NCI-H146 treated with DMSO at 0.1 percent for 48 hours (cell line): Measurements from ENCODE around the gene IRAK3.
"Not testable (repeated sequence)": the region's sequence is repeated elsewhere in the genome, so short reads cannot be mapped to it uniquely, and the experiment has no call there.

Experiments
- DNase-seq: peaks from one replicate; lab custom pipeline; 2025; ENCODE audit not compliant: unreplicated experiment; lab: John Stamatoyannopoulos, UW

The IRAK3 gene

DNA sequence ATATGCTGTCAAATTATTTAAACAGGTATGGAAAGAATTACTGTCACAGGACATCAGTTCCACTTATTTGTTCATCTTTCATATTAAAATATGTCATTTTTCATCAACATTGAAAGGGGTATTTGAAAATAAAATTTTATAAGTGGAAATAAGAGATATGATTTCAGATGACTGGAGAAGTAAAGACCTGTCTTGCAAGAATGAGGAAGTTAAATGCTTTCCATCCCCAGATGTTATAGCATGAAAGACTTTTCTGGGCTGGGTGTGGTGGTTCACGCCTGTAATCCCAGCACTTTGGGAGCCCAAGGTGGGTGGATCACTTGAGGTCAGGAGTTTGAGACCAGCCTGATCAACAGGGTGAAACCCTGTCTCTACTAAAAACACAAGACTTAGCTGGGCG, 22.6 kb downstream of the IRAK3 start:
- not testable (repeated sequence) for DNase-seq

- DNase-seq, result not testable (repeated sequence)
Observed at GRCh38 chr12:66213011-66213410, 24.0 kb downstream of the IRAK3 start.

DNA sequence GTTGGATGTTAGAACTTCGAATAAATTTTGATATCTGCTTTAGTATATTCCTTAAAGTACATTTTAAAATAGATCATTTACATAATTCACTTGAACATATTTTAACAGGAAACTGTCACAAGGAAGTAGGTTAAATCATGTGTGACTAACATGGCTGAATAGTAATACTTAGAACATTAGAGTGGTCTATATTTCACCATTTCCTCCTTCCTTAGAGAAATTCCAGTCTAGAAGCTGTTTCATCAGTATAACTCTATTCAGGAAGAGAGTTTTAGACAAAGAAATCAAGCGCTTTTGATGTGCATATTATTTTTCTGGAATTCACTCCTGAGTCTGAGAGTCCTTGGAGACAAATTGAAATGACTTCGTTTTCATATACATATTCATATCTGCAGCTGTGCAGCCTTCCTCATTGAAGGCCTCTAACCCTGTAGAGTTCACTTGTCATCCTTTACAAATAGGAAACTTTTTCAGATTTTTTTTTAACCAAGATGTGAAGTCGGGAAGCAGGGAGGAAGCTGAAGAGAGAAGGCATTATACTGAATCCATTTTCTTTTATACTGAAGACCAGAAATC, 28.4 kb downstream of the IRAK3 start:
- no peak for DNase-seq

DNA sequence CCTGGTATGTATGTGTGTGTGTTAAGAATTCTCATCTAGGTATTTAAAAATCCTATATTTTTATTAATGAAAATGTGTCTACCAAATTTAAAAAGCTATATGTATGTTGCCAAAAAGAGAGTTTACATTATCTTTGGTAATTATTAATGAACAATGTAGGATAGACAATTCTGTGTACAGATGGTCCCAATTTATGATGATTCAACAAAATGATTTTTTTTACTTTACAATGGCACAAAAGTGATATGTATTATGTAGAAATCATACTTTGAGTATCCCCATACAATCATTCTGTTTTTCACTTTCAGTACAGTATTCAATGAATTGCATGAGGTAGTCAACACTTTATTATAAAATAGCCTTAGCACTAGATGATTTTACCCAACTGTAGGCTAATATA, 39.4 kb downstream of the IRAK3 start:
- no peak for DNase-seq

- no peak for DNase-seq
Observed at GRCh38 chr12:66232263-66232662, 43.2 kb downstream of the IRAK3 start.

DNA sequence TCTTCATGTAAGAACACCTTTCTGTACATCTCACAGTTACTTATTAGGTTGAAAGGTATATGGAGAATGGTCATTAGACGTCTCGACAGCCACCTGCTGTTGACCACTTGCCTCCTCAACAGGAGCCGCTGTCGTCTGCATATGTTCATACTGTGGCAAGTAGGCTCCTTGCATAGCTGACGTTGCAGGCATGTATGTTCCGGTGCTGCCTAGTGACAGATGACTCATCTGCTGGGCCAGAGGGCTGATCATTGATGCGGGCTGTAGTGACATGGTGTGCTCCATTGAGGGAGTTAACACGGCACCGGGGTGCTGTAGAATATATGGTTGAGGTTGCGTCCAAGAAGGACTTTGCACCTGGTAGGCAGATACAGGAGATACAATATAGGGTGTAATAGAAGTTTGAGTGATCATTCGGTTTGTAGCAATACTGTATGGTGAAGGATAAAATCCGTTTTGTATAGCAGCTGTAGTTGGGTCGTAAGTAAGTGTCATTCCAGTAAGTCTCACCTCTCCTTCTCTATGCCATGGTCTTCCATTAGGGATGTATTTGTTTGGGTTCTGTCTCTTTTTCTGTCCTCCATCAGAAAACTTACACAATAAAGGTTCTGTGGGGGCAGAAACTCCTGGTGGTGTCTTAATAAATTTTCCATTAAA, 45.2 kb downstream of the IRAK3 start:
- DNase-seq, result peak; percentile 45

- not testable (repeated sequence) for DNase-seq
Observed at GRCh38 chr12:66234773-66235625, 46.0 kb downstream of the IRAK3 start.

GRCh38 chr12:66235626-66236281, 46.7 kb downstream of the IRAK3 start:
- no peak for DNase-seq

DNA sequence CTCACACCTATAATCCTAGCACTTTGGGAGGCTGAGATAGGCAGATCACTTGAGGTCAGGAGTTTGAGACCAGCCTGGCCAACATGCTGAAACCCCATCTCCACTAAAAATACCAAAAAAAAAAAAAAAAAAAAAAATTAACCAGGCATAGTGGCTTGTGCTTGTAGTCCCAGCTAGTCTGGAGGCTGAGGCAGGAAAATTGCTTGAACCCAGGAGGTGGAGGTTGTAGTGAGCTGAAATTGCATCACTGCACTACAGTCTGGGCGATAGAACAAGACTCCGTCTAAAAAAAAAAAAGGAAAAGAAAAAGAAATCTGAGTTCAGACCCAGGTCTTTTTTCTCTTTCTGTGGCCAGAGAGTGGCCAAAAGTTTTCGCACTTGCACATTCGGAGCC, 47.3 kb downstream of the IRAK3 start:
- not testable (repeated sequence) for DNase-seq

DNA sequence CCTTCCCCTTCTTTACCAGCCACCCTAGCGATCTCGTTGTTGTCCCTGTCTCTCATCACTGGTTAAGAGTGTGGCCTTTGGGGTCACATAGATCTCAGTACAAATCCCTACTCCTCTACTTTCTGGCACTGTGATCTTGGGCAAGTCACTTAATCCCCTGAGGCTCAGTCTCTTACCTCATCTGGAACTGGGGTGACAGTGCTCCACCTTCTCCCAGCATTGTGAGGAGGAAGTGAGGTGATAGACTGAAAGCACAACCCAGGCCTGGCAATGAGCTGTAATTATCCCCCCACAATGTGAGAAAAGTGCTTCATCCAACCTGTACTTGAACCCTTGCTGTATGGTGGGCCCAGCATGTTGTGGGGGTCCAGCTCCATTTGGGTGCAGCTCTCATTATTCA, 48.0 kb downstream of the IRAK3 start:
- DNase-seq, result no peak

- peak; percentile 15 for DNase-seq
Observed at GRCh38 chr12:66237505-66238175, 48.6 kb downstream of the IRAK3 start.

DNA sequence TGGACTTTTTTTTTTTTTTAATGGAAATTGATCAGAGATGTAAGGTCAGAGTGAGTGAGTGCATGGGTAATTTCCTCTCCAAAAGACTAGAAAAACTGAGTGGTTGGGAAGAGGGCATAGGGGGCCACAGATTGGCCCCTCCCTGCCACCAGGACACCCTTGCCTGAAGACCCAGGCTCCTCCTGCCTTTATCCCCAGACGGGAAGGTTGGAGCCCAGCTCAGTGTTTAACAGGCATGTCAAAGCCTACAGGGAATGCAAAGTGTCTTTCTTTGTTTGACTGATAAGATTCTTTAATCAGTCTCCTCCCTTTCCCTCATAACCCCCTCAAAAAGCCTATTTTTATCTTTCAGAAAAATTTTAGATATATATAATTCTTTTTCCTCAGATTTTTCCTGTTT, 50.3 kb downstream of the IRAK3 start:
- no peak for DNase-seq

DNA sequence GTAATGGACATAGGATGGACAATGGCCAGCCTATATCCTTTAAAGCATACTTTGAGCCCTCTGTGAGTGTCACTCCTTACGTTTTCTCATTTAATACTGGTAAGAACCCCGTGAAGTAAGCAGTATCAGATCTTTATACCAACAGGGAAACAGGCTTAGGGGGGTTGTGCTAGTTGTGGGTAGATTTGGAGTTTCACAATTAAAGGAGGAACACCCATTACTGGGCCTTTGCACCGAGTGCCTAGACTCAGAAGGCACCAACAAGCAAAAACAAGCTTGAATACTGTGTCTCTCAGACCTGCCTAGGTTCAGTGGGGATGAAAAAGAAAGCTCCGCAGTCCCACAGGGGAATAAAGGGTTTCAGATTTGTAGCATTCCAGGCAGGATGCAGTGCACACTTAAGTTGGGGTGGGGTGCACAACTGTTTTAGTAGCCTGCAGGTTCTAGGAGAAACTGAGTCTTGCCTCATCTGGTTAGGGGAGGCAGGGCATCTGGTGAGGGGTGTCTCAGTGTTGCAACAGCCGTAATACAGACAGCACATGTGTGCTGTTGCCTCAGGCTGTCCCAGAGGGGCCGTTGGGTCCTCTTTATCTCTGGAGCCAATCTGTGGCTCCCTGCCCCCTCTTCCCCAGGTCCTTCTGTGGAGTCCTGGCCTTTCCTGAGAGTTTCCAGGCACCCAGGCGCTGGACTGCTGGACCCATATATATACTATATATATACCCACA, 51.2 kb downstream of the IRAK3 start:
- no peak for DNase-seq

- DNase-seq, result no peak
Observed at GRCh38 chr12:66241061-66242043, 52.3 kb downstream of the IRAK3 start.

GRCh38 chr12:66242311-66242710, 53.3 kb downstream of the IRAK3 start:
- DNase-seq, result no peak

DNA sequence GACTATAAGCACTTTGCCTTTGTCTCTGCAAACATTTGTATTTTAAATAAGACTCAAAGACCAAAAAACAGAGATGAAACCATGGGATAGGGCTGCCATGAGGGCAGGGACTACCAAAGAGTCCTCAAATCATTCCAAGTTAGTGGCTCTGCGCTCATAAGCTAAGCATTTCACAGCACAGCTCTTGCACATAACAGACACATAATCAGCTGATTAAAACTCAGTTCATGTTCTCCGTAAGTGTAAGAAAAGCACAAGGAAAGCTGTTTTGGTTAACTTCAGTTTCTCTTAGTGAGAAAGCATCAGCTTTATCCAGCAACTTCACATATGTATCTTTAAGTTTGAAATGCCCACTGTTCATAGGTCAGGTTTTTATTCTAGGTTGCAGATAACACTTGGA, 54.9 kb downstream of the IRAK3 start:
- DNase-seq, result no peak

GRCh38 chr12:66244446-66244845, 55.4 kb downstream of the IRAK3 start:
- DNase-seq, result no peak

GRCh38 chr12:66247741-66248140, 58.7 kb downstream of the IRAK3 start:
- no peak for DNase-seq

- DNase-seq, result no peak
Observed at GRCh38 chr12:66251049-66251448, 62.0 kb downstream of the IRAK3 start.
